Measurements from ENCODE around the gene RTN4RL1. TPM values are rescaled to one million over a fixed set of nuclear protein-coding genes. Genes with fewer than 3 reads are reported as not detected.
A peak's percentile ranks its signal among the peaks of the same experiment; 100 is the strongest.
"Not testable (repeated sequence)": the region's sequence is repeated elsewhere in the genome, so short reads cannot be mapped to it uniquely, and the experiment has no call there.

The RTN4RL1 gene
- total RNA-seq, 6 donors from 2014 or later: 5.1 to 7.3 (median 6.2) TPM

DNA sequence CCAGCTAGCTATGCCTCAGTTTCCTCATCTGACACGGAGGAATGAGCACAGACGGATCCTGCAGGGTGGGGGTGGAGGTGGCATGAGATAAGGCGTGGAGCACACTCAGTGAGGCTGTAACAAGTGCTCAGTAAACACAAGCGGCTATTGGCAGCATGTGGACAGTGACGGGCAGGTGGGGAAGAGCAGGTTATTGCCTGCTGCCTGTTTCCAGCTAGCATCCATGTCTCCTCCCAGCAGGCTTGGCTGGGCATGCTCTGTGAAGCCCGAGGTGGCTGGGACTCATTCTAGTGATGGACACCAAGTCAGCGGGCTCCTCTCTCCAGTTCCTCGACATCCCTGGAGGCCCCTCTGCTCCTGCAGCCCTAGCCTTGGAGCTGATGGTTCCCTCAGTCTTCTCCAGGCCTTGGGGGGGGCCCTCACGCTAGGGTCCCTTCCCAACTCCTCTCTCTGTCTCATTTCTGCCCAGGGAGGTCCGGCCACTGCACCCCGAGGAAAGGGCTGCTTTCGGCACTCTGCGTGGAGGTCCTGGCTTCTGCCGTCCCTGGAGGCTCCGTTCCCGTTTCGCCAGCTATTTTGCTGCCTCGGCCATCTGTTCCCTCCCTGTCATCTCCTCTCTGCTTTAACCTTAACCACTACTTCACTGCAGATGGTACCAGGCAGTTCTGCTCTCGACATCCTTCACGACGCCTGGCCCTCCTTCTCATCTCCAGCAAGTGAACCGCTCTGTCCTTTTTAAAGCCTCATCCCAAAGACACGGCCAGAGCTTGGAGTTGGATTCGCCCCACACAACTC, 6.2 kb downstream of the RTN4RL1 start:
- no peaks in the 10 kb centered on the region for H3K9me3 ChIP-seq
- WGBS, 2 donors: 81 to 92% methylated on average over 18 to 24 of the region's 24 CpGs
- ATAC-seq (ENCODE audit: low FRiP score in 2 of 2): no peak
- peaks cover 4 to 31% (median 15%) of the 10 kb centered on the region in 4 donors for H3K4me1 ChIP-seq
- DNase-seq: no peak
- H3K27ac ChIP-seq: no peak overlapping the region
- no peaks in the 10 kb centered on the region for H3K36me3 ChIP-seq
- H3K27me3 ChIP-seq: peaks cover 0 to 3% (median 1%) of the 10 kb centered on the region in 4 donors
- no peak for TF ChIP-seq POLR2A (IDR thresholded peaks at IDR 0.05)
- TF ChIP-seq, protein P1, sequence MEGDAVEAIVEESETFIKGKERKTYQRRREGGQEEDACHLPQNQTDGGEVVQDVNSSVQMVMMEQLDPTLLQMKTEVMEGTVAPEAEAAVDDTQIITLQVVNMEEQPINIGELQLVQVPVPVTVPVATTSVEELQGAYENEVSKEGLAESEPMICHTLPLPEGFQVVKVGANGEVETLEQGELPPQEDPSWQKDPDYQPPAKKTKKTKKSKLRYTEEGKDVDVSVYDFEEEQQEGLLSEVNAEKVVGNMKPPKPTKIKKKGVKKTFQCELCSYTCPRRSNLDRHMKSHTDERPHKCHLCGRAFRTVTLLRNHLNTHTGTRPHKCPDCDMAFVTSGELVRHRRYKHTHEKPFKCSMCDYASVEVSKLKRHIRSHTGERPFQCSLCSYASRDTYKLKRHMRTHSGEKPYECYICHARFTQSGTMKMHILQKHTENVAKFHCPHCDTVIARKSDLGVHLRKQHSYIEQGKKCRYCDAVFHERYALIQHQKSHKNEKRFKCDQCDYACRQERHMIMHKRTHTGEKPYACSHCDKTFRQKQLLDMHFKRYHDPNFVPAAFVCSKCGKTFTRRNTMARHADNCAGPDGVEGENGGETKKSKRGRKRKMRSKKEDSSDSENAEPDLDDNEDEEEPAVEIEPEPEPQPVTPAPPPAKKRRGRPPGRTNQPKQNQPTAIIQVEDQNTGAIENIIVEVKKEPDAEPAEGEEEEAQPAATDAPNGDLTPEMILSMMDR (IDR thresholded peaks at IDR 0.05): no peak
- no peak for TF ChIP-seq POLR2AphosphoS5 (IDR thresholded peaks at IDR 0.05)
- TF ChIP-seq EP300 (IDR thresholded peaks at IDR 0.05): no peak
- H3K4me3 ChIP-seq: no peak overlapping the region

DNA sequence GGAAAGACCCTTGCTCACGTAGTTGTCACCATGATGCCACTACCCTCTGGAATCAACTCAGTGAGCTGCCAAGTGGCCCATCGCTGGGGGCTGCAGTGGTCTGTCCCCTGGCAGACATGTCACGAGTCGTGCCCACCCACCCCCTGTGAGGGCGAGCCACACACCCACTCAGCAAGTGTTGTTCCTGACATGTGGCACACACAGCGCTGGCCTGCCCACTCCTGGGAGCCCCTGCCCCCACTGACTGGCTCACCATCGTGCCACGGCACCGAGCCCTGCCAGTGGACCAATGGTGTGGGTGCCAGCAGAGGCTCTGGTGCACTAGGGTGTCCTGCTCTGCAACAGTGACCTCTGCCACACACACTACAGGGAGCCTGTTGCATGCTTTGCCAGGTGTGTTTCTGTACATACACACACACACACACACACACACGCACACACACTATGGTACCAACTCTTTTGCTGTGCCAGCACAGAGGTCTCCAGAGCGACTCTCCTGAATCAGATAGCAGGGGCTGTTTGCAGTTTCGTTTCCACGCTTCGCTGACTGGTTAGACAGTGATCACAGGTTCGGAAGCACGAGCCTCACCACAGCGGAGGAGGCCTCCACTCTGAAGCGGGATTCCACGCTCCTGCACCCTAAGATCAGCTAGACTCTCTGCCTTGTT, 7.7 kb downstream of the RTN4RL1 start:
- Histone ChIP-seq H3K4me3 (no peak overlapping the region), H3K27me3 (no peaks in the 10 kb centered on the region), H3K27ac (no peak overlapping the region), H3K4me1 (peaks cover 0 to 28% (median 4%) of the 10 kb centered on the region in 4 donors), H3K9me3 (no peaks in the 10 kb centered on the region), H3K36me3 (no peaks in the 10 kb centered on the region)
- DNase-seq: peak in 1 of 2 donors; percentile 69
- WGBS, 2 donors: 93 to 95% methylated on average over 15 to 19 of the region's 19 CpGs
- TF ChIP-seq, protein P1 (IDR thresholded peaks at IDR 0.05): no peak
- TF ChIP-seq POLR2A (IDR thresholded peaks at IDR 0.05): no peak
- TF ChIP-seq EP300 (IDR thresholded peaks at IDR 0.05): no peak
- no peak for TF ChIP-seq POLR2AphosphoS5 (IDR thresholded peaks at IDR 0.05)
- no peak for ATAC-seq (ENCODE audit: low FRiP score in 2 of 2)

DNA sequence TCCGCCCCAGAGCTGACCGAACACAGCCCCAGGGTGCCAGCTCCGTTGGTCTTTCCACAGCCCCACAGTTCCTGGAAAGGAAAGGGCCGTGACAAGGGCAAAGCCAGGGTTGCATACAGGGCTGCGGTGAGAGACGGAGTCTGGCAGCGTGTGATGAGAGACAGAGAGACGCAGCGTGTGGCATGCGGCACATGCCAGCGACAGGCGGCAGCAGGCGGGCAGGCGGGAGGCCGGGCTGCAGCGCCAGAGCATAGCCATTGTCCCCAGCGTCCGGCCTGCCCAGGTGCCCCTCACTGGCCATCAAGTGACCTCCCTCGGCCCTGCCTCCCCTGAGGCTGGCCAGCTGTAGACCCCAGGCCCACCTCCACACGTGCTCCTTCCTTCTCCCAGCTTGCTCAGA, 8.6 kb downstream of the RTN4RL1 start:
- no peak for TF ChIP-seq POLR2AphosphoS5 (IDR thresholded peaks at IDR 0.05)
- no peak for TF ChIP-seq POLR2A (IDR thresholded peaks at IDR 0.05)
- TF ChIP-seq, protein P1 (IDR thresholded peaks at IDR 0.05): no peak
- no peak for TF ChIP-seq EP300 (IDR thresholded peaks at IDR 0.05)
- peaks cover 9 to 34% (median 11%) of the 10 kb centered on the region in 4 donors for H3K4me1 ChIP-seq
- H3K4me3 ChIP-seq: no peak overlapping the region
- no peaks in the 10 kb centered on the region for H3K9me3 ChIP-seq
- DNase-seq: peak in 1 of 2 donors; percentile 59
- no peaks in the 10 kb centered on the region for H3K36me3 ChIP-seq
- WGBS, 2 donors: 90 to 93% methylated on average over 10 to 20 of the region's 20 CpGs
- no peak for ATAC-seq (ENCODE audit: low FRiP score in 2 of 2)
- no peak overlapping the region for H3K27ac ChIP-seq
- H3K27me3 ChIP-seq: no peaks in the 10 kb centered on the region

DNA sequence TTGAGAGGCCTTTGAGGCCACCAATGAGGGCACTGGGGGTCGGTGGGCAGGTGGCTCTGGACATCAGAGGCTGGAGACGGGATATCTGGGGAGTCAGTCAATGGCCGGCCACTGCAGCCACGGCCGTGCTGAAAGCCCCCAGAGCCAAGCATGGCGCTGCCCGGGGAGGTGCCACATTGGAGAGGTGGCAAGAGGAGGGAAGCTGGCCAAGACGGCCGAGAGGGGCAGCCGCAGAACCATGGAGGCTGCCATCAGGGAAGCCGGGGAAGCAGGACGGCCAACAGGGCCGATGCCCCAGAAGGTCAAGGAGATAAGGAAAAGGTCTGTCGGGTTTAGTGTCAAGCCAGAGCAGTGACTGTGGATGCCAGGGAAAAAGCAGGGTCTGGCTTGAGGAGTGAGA, 9.8 kb downstream of the RTN4RL1 start:
- Histone ChIP-seq H3K4me1 (peaks cover 11 to 34% (median 15%) of the 10 kb centered on the region in 4 donors), H3K36me3 (no peaks in the 10 kb centered on the region), H3K27me3 (no peaks in the 10 kb centered on the region), H3K27ac (no peak overlapping the region), H3K9me3 (no peaks in the 10 kb centered on the region), H3K4me3 (no peak overlapping the region)
- ATAC-seq (ENCODE audit: low FRiP score in 2 of 2) (no peak), DNase-seq (peak in 1 of 2 donors; percentile 70)
- 87 to 90% methylated on average over 14 of the region's 14 CpGs for WGBS, 2 donors
- TF ChIP-seq POLR2A (IDR thresholded peaks at IDR 0.05) (no peak), POLR2AphosphoS5 (IDR thresholded peaks at IDR 0.05) (no peak)

DNA sequence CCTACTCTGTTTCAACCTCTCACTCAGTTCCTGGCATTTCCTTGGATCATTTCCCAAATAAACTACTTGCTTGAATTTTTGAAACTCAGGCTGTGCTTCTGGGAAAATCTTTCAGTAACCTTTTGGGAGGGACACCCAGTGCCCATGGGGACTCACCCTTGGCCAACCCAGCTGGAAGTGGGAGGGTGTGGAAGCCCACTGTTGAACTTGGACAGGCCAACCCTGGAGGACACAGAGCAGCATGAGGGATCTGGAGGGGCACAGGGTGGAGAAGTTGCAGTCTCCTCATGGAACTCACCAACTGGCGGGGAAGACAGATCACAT, 11.2 kb downstream of the RTN4RL1 start:
- Histone ChIP-seq H3K4me1 (peaks cover 11 to 34% (median 15%) of the 10 kb centered on the region in 4 donors), H3K36me3 (no peaks in the 10 kb centered on the region), H3K27ac (peak overlapping the region in 2 of 4 donors; percentile 14 to 63), H3K9me3 (no peaks in the 10 kb centered on the region), H3K4me3 (no peak overlapping the region), H3K27me3 (no peaks in the 10 kb centered on the region)
- TF ChIP-seq, protein P1 (IDR thresholded peaks at IDR 0.05): no peak
- TF ChIP-seq EP300 (IDR thresholded peaks at IDR 0.05) (peak in 3 of 4 donors; percentile 16 to 86 (median 75)), POLR2AphosphoS5 (IDR thresholded peaks at IDR 0.05) (peak in 1 of 2 donors; percentile 35), POLR2A (IDR thresholded peaks at IDR 0.05) (no peak)
- 94% methylated on average over 1 of the region's 1 CpG; no CpG with 5 or more reads in 1 of the 2 donors for WGBS, 2 donors
- ATAC-seq (ENCODE audit: low FRiP score in 2 of 2) (no peak), DNase-seq (peak in 1 of 2 donors; percentile 73)

DNA sequence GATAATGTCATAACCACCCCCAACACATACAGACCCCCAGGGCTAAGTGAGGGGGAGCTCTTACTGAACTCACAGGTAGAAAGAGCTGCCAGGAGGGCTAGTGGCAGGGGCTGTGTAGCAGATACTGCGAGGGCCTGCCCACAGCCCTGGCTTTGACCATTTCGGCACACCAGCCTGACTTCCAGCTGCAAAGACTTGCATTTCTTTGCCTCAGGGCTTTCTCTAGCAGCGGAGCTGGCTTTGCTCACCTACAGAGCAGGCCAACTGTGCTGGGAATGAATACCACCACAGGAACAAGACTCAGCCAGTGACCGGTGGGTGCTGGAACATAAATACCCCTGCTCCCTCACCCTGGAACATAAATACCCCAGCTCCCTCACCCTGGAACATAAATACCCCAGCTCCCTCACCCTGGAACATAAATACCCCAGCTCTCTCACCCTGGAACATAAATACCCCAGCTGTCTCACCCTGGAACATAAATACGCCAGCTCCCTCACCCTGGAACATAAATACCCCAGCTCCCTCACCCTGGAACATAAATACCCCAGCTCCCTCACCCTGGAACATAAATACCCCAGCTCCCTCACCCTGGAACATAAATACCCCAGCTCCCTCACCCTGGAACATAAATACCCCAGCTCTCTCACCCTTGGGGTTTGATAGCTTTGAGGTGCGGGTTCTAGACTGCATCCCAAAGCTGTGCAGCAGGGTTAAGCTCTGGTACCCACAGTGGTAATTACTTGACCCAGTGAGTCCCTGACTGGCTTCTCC, 11.7 kb downstream of the RTN4RL1 start:
- H3K27me3 ChIP-seq, H3K4me3 ChIP-seq, H3K9me3 ChIP-seq, DNase-seq, H3K36me3 ChIP-seq: not testable (repeated sequence)
- 91 to 97% methylated on average over 6 of the region's 6 CpGs for WGBS, 2 donors
- peak in 1 of 2 donors; percentile 3 for ATAC-seq (ENCODE audit: low FRiP score in 2 of 2)
- H3K4me1 ChIP-seq: peaks cover 11 to 32% (median 15%) of the 10 kb centered on the region in 4 donors
- peak overlapping the region in 2 of 4 donors; percentile 53 to 75 for H3K27ac ChIP-seq
